ENCODE measurements around the gene NFATC1. TPM values are rescaled to one million over a fixed set of nuclear protein-coding genes. Genes with fewer than 3 reads are reported as not detected.
"Not testable (repeated sequence)": the region's sequence is repeated elsewhere in the genome, so short reads cannot be mapped to it uniquely, and the experiment has no call there.

NFATC1 gene
- total RNA-seq, 1 donor from 2014 or later, result 8.1 TPM

GRCh38 chr18:79479761-79480161, 84.0 kb downstream of the NFATC1 start:
- no peak for TF ChIP-seq CTCF (IDR thresholded peaks at IDR 0.05)
- H3K9me3 Mint-ChIP-seq (ENCODE audit: unreplicated experiment), result no peaks in the 10 kb centered on the region
- H3K27me3 Mint-ChIP-seq (ENCODE audit: unreplicated experiment), result no peaks in the 10 kb centered on the region
- H3K36me3 Mint-ChIP-seq (ENCODE audit: unreplicated experiment), result no peaks in the 10 kb centered on the region
- no peak overlapping the region for H3K4me3 Mint-ChIP-seq (ENCODE audit: unreplicated experiment)
- DNase-seq (ENCODE audit: extremely low spot score, unreplicated experiment), result no peak
- peaks cover 8% of the 10 kb centered on the region for H3K4me1 Mint-ChIP-seq (ENCODE audit: unreplicated experiment)
- H3K27ac Mint-ChIP-seq (ENCODE audit: unreplicated experiment), result no peak overlapping the region

GRCh38 chr18:79480171-79481045, 84.7 kb downstream of the NFATC1 start:
- no peak for TF ChIP-seq CTCF (IDR thresholded peaks at IDR 0.05)
- peak; percentile 76 for DNase-seq (ENCODE audit: extremely low spot score, unreplicated experiment)
- Mint-ChIP-seq H3K27ac (ENCODE audit: unreplicated experiment) (no peak overlapping the region), H3K27me3 (ENCODE audit: unreplicated experiment) (no peaks in the 10 kb centered on the region), H3K36me3 (ENCODE audit: unreplicated experiment) (no peaks in the 10 kb centered on the region), H3K4me3 (ENCODE audit: unreplicated experiment) (no peak overlapping the region), H3K9me3 (ENCODE audit: unreplicated experiment) (no peaks in the 10 kb centered on the region), H3K4me1 (ENCODE audit: unreplicated experiment) (peaks cover 13% of the 10 kb centered on the region)

GRCh38 chr18:79481046-79481790, 85.5 kb downstream of the NFATC1 start:
- TF ChIP-seq CTCF (IDR thresholded peaks at IDR 0.05), result no peak
- Mint-ChIP-seq H3K36me3 (ENCODE audit: unreplicated experiment) (no peaks in the 10 kb centered on the region), H3K9me3 (ENCODE audit: unreplicated experiment) (no peaks in the 10 kb centered on the region), H3K27me3 (ENCODE audit: unreplicated experiment) (no peaks in the 10 kb centered on the region), H3K4me1 (ENCODE audit: unreplicated experiment) (peaks cover 20% of the 10 kb centered on the region), H3K27ac (ENCODE audit: unreplicated experiment) (no peak overlapping the region), H3K4me3 (ENCODE audit: unreplicated experiment) (no peak overlapping the region)
- DNase-seq (ENCODE audit: extremely low spot score, unreplicated experiment), result peak; percentile 82

GRCh38 chr18:79483393-79483792, 87.7 kb downstream of the NFATC1 start:
- DNase-seq (ENCODE audit: extremely low spot score, unreplicated experiment), result peak; percentile 49
- H3K36me3 Mint-ChIP-seq (ENCODE audit: unreplicated experiment); H3K4me3 Mint-ChIP-seq (ENCODE audit: unreplicated experiment); H3K27me3 Mint-ChIP-seq (ENCODE audit: unreplicated experiment); H3K27ac Mint-ChIP-seq (ENCODE audit: unreplicated experiment); H3K9me3 Mint-ChIP-seq (ENCODE audit: unreplicated experiment): not testable (repeated sequence)
- peaks cover 27% of the 10 kb centered on the region for H3K4me1 Mint-ChIP-seq (ENCODE audit: unreplicated experiment)

- H3K27ac Mint-ChIP-seq (ENCODE audit: unreplicated experiment), result peak overlapping the region; percentile 99
- H3K36me3 Mint-ChIP-seq (ENCODE audit: unreplicated experiment), result no peaks in the 10 kb centered on the region
- H3K4me1 Mint-ChIP-seq (ENCODE audit: unreplicated experiment), result peaks cover 29% of the 10 kb centered on the region
- H3K9me3 Mint-ChIP-seq (ENCODE audit: unreplicated experiment), result no peaks in the 10 kb centered on the region
- DNase-seq (ENCODE audit: extremely low spot score, unreplicated experiment), result peak; percentile 76
- H3K4me3 Mint-ChIP-seq (ENCODE audit: unreplicated experiment), result no peak overlapping the region
- H3K27me3 Mint-ChIP-seq (ENCODE audit: unreplicated experiment), result no peaks in the 10 kb centered on the region
- no peak for TF ChIP-seq CTCF (IDR thresholded peaks at IDR 0.05)
Observed at GRCh38 chr18:79483971-79484491, 88.3 kb downstream of the NFATC1 start.

Measured in osteocyte (in vitro differentiated cells).